IPS DF 19.7 (cell line): ENCODE data around the gene RALGPS2.
"Not testable (repeated sequence)": the region's sequence is repeated elsewhere in the genome, so short reads cannot be mapped to it uniquely, and the experiment has no call there.

Source experiments
- DNase-seq: peaks from one replicate; pipeline ENCODE4 v3.0.0-alpha.2; 2013; ENCODE audit warnings: low read depth, low spot score

Gene RALGPS2

GRCh38 chr1:178723546-178723945 is 1.5 kb upstream of the RALGPS2 start:
- DNase-seq = no peak

- DNase-seq = no peak
These were observed 692 bp upstream of the RALGPS2 start for GRCh38 chr1:178724376-178724727.

- no peak for DNase-seq
These were observed 532 bp downstream of the RALGPS2 start for GRCh38 chr1:178725466-178726086.

- peak; percentile 91 for DNase-seq
These were observed 1.1 kb downstream of the RALGPS2 start for GRCh38 chr1:178726087-178726517.

- DNase-seq = no peak
These were observed 1.5 kb downstream of the RALGPS2 start for GRCh38 chr1:178726545-178726944.

GRCh38 chr1:178727014-178727895 is 2.2 kb downstream of the RALGPS2 start:
- DNase-seq = no peak

GRCh38 chr1:178733972-178734371 is 8.9 kb downstream of the RALGPS2 start:
- DNase-seq = no peak

GRCh38 chr1:178738780-178739179 is 13.7 kb downstream of the RALGPS2 start:
- DNase-seq = no peak

GRCh38 chr1:178739285-178740045 is 14.4 kb downstream of the RALGPS2 start:
- DNase-seq = no peak

- no peak for DNase-seq
These were observed 15.4 kb downstream of the RALGPS2 start for GRCh38 chr1:178740491-178740890.

GRCh38 chr1:178740924-178741323 is 15.9 kb downstream of the RALGPS2 start:
- no peak for DNase-seq

GRCh38 chr1:178743801-178744200 is 18.8 kb downstream of the RALGPS2 start:
- no peak for DNase-seq

- DNase-seq = no peak
These were observed 20.2 kb downstream of the RALGPS2 start for GRCh38 chr1:178745260-178745659.

- DNase-seq = no peak
These were observed 21.3 kb downstream of the RALGPS2 start for GRCh38 chr1:178746345-178746744.

- DNase-seq = not testable (repeated sequence)
These were observed 22.3 kb downstream of the RALGPS2 start for GRCh38 chr1:178747361-178747760.

- no peak for DNase-seq
These were observed 24.6 kb downstream of the RALGPS2 start for GRCh38 chr1:178749581-178750166.

- no peak for DNase-seq
These were observed 26.0 kb downstream of the RALGPS2 start for GRCh38 chr1:178751046-178751445.

- no peak for DNase-seq
These were observed 27.8 kb downstream of the RALGPS2 start for GRCh38 chr1:178752891-178753290.

GRCh38 chr1:178754655-178755256 is 29.7 kb downstream of the RALGPS2 start:
- not testable (repeated sequence) for DNase-seq

- peak; percentile 23 for DNase-seq
These were observed 43.4 kb downstream of the RALGPS2 start for GRCh38 chr1:178768423-178768822.

GRCh38 chr1:178772952-178773351 is 47.9 kb downstream of the RALGPS2 start:
- DNase-seq = no peak
